IPS-20b (cell line): Measurements from ENCODE around the gene SFT2D2.

Experiments used
- H3K27ac ChIP-seq: one replicate; pipeline ENCODE4 v1.5.1; 2013; ENCODE audit warnings: low read length
- H3K27me3 ChIP-seq: 2 replicates; pipeline ENCODE4 v1.6.1; 2013; ENCODE audit warnings: mild to moderate bottlenecking, low read length, inconsistent platforms; ENCODE audit not compliant: insufficient read depth
- H3K36me3 ChIP-seq: 2 replicates; pipeline ENCODE4 v1.6.1; 2013; ENCODE audit warnings: low read depth, mild to moderate bottlenecking, inconsistent platforms, low read length, moderate library complexity; ENCODE audit not compliant: insufficient read depth
- H3K4me1 ChIP-seq: 2 replicates; pipeline ENCODE4 v1.6.1; 2013; ENCODE audit warnings: mild to moderate bottlenecking, control low read depth, inconsistent platforms, low read length, moderate library complexity; ENCODE audit not compliant: insufficient read depth
- H3K4me3 ChIP-seq: 2 replicates; pipeline ENCODE4 v1.5.1; 2013; ENCODE audit warnings: mild to moderate bottlenecking, low read length, inconsistent platforms
- H3K9ac ChIP-seq: 2 replicates; pipeline ENCODE4 v1.6.1; 2013; ENCODE audit warnings: low read depth, mild to moderate bottlenecking, inconsistent platforms, low read length, moderate library complexity
- H3K9me3 ChIP-seq: 2 replicates; pipeline ENCODE4 v1.6.1; 2013; ENCODE audit warnings: mild to moderate bottlenecking, low read depth, low read length, inconsistent platforms; ENCODE audit not compliant: insufficient read depth

The SFT2D2 gene

GRCh38 chr1:168271636-168272035, 45.8 kb downstream of the SFT2D2 start:
- no peak overlapping the region for H3K9ac ChIP-seq
- H3K4me1 ChIP-seq, result no peaks in the 10 kb centered on the region
- H3K27me3 ChIP-seq, result no peaks in the 10 kb centered on the region
- H3K4me3 ChIP-seq, result no peak overlapping the region
- H3K27ac ChIP-seq, result no peak overlapping the region
- H3K36me3 ChIP-seq, result no peaks in the 10 kb centered on the region
- no peaks in the 10 kb centered on the region for H3K9me3 ChIP-seq

- Histone ChIP-seq H3K4me1 (no peaks in the 10 kb centered on the region), H3K27me3 (no peaks in the 10 kb centered on the region), H3K36me3 (no peaks in the 10 kb centered on the region), H3K4me3 (no peak overlapping the region), H3K9ac (no peak overlapping the region), H3K9me3 (no peaks in the 10 kb centered on the region), H3K27ac (no peak overlapping the region)
Measured at GRCh38 chr1:168273575-168273974, 47.8 kb downstream of the SFT2D2 start.

GRCh38 chr1:168279253-168279652, 53.4 kb downstream of the SFT2D2 start:
- Histone ChIP-seq H3K36me3 (no peaks in the 10 kb centered on the region), H3K9me3 (no peaks in the 10 kb centered on the region), H3K27me3 (no peaks in the 10 kb centered on the region), H3K27ac (no peak overlapping the region), H3K4me1 (0 out of 2 replicates have a peak, but pooled peaks cover 3% of the 10 kb centered on the region), H3K9ac (no peak overlapping the region), H3K4me3 (no peak overlapping the region)

GRCh38 chr1:168280296-168280927, 54.6 kb downstream of the SFT2D2 start, which contains the start of gene TBX19:
TSS of gene TBX19 (plus strand) at chr1:168280877. CDS start at chr1:168281091, 214 bp downstream.
- Histone ChIP-seq H3K27ac (no peak within 1 kb of the TSS), H3K9me3 (no peaks in the 10 kb centered on the region), H3K9ac (no peak within 1 kb of the TSS), H3K36me3 (no peaks in the 10 kb centered on the region), H3K27me3 (no peaks in the 10 kb centered on the region), H3K4me1 (peaks cover 6% of the 10 kb centered on the region; the same call in 1 of the 2 replicates), H3K4me3 (no peak within 1 kb of the TSS)

DNA sequence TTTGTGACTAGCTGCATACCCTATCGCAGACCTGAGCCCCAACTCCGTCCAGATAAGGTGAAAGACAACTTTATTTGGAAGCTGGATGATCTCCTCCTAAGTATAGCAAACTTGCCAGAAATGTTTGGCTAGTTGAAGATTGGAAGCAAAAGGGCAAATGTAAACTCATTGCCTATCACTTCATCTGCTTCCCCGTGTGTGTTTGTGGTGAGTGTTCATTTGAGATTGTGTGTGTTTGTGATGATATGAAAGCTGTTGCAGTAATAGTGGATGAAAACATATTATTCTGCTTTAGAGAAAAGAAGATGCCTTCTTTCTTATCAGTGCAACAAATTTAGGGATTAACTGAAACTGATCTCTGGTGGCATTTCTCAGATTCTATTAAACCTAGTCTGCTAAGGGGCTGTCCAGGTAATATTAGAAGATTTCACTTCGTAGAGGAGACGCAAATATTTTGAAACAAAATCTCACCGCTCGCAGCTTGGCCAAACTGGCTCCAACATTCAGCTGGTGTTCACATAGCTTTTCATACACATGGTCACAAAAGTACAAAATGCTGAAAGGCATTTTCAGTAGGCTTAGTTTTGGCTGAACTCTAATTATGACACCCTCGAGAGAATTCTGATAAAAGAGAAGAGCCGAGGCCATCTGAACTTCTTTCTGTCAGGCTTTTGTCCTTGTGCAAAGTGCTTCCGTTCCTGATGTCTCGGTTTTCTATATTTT, 56.0 kb downstream of the SFT2D2 start:
- Histone ChIP-seq H3K36me3 (no peaks in the 10 kb centered on the region), H3K4me1 (peaks cover 15% of the 10 kb centered on the region; the same call in 1 of the 2 replicates), H3K27ac (no peak overlapping the region), H3K4me3 (no peak overlapping the region), H3K27me3 (no peaks in the 10 kb centered on the region), H3K9ac (no peak overlapping the region), H3K9me3 (no peaks in the 10 kb centered on the region)

DNA sequence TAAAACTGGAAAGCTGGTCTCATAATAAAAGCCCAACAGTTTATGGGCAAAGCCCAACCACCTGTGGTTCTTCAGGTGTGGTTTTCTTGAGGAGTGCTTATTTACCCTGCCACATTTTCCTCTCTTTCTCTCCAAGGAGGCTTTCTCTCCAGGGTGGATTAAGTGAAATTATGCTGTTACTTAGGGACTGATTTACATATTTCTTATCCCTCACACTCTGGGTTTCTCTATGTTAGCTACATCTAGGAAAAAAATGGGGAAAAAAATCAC, 59.7 kb downstream of the SFT2D2 start:
- H3K36me3 ChIP-seq, result no peaks in the 10 kb centered on the region
- no peak overlapping the region for H3K9ac ChIP-seq
- H3K4me3 ChIP-seq, result no peak overlapping the region
- no peak overlapping the region for H3K27ac ChIP-seq
- peaks cover 17% of the 10 kb centered on the region; the same call in 1 of the 2 replicates for H3K4me1 ChIP-seq
- H3K9me3 ChIP-seq, result no peaks in the 10 kb centered on the region
- H3K27me3 ChIP-seq, result no peaks in the 10 kb centered on the region

GRCh38 chr1:168285971-168286927, 60.4 kb downstream of the SFT2D2 start:
- H3K4me3 ChIP-seq, result no peak overlapping the region
- H3K36me3 ChIP-seq, result no peaks in the 10 kb centered on the region
- peaks cover 17% of the 10 kb centered on the region; the same call in 1 of the 2 replicates for H3K4me1 ChIP-seq
- no peaks in the 10 kb centered on the region for H3K9me3 ChIP-seq
- H3K27me3 ChIP-seq, result no peaks in the 10 kb centered on the region
- H3K9ac ChIP-seq, result no peak overlapping the region
- H3K27ac ChIP-seq, result no peak overlapping the region

DNA sequence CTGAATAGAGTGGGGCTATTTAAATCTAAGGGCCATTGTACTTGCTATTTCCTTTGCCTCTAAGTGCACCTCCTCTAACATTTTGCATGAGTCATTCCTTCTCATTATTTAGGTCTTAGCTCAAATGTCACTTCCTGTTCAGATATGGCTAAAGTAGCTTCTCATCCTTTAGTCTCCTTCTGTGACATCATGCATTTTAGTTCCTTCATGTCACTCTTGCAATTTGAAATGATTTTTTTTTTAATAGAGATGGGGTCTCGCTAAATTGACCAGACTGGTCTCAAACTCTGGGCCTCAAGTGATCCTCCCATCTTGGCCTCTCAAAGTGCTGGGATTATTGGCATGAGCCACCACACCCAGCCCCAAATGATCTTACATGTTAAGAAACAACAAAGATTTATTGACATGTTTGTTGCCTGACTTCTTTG, 61.4 kb downstream of the SFT2D2 start:
- Histone ChIP-seq H3K27ac (no peak overlapping the region), H3K9me3 (no peaks in the 10 kb centered on the region), H3K27me3 (no peaks in the 10 kb centered on the region), H3K9ac (no peak overlapping the region), H3K4me3 (no peak overlapping the region), H3K36me3 (no peaks in the 10 kb centered on the region), H3K4me1 (peaks cover 20% of the 10 kb centered on the region; the same call in 1 of the 2 replicates)

DNA sequence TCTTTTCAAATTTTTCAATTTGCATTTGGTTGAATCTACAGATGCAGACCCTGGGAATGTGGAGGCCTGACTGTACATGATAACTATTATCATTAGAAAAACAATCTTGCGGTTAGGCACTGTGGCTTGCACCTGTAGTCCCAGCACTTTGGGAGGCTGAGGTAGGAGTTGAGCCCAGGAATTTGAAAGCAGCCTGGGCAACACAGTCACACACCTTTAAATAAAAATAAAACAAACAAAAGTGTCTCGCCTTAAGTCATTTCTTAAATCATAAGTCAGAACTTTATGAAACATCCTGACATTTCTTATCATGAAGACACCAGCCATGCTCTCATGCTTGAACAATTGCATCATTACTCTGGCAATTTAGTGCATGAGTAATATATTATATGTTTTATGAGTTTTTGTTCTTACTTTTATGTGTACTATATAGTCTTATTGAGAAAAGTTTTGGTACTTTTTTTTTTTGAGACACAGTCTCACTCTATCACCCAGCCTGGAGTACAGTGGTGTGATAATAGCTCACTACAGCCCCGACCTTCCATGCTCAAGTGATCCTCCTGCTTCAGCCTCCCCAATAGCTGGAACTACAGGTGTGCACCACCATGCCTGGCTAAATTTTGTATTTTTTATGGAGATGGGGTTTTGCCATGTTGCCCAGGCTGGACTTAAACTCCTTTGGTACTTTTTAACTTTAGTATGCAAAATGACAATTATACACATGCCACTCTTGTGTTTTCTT, 62.7 kb downstream of the SFT2D2 start:
- no peaks in the 10 kb centered on the region for H3K9me3 ChIP-seq
- H3K27ac ChIP-seq, result no peak overlapping the region

GRCh38 chr1:168291222-168291837, 65.5 kb downstream of the SFT2D2 start:
- Histone ChIP-seq H3K27ac (no peak overlapping the region), H3K4me1 (peaks cover 7% of the 10 kb centered on the region; the same call in 1 of the 2 replicates)

More for the DNA sequence above, 62.7 kb downstream of the SFT2D2 start:
- Histone ChIP-seq H3K9ac (no peak overlapping the region), H3K4me1 (peaks cover 20% of the 10 kb centered on the region; the same call in 1 of the 2 replicates), H3K4me3 (no peak overlapping the region), H3K36me3 (no peaks in the 10 kb centered on the region), H3K27me3 (no peaks in the 10 kb centered on the region)

DNA sequence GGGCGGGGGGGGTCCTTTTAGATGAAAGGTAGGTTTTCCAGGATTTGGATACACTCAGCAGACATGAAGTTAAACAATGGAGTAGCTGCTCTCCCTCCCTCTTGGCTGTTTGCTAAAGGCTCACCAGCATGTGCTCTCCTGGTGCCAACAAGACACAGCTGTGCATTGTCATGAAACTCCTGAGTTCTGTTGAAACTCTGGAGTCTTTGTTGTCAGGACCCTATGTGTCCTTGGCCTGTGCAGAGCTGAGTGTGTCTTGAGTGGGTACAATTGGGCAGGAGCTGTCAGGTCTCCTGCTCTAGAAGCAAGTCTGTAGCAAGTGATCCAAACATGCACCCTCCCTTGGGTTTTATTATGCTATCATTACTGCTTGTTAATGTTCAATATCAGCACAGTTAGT, 67.6 kb downstream of the SFT2D2 start:
- Histone ChIP-seq H3K4me3 (no peak overlapping the region), H3K9ac (no peak overlapping the region), H3K9me3 (no peaks in the 10 kb centered on the region), H3K4me1 (peaks cover 4% of the 10 kb centered on the region; the same call in 1 of the 2 replicates), H3K27me3 (no peaks in the 10 kb centered on the region), H3K27ac (no peak overlapping the region), H3K36me3 (no peaks in the 10 kb centered on the region)

More at GRCh38 chr1:168291222-168291837, 65.5 kb downstream of the SFT2D2 start:
- Histone ChIP-seq H3K9me3 (no peaks in the 10 kb centered on the region), H3K36me3 (no peaks in the 10 kb centered on the region), H3K9ac (no peak overlapping the region), H3K4me3 (no peak overlapping the region), H3K27me3 (no peaks in the 10 kb centered on the region)
